Ishikawa (cell line): ENCODE data around the gene WDR72.

ENCODE experiments used
- EGR1 ChIP-seq: IDR thresholded peaks from 2 replicates; pipeline ENCODE4 v1.6.1; 2012
- EP300 ChIP-seq: IDR thresholded peaks from 2 replicates; pipeline ENCODE4 v1.6.1; 2012; ENCODE audit warnings: borderline replicate concordance
- TAF1 ChIP-seq: IDR thresholded peaks from 2 replicates; pipeline ENCODE4 v1.6.1; 2012; ENCODE audit warnings: low read depth, mild to moderate bottlenecking

DNA sequence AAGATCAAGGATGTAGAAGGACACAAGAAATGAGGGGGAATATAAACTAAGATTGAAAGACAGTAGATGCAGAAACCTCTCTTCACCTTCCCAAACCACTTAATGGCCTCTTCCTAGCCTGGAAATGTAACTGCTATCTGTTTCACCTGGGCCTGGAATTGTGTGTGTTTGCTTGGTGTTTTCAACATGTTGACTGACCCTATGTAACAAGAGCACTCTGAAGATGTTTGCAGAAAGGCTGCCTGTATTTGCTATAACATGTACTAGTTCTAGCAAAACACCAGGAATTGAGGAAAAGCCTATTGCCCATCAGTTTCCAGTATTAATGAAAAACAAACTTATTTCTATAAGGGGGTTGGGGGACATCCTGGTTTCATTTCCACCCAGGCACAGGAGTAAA lies 248.3 kb downstream of the WDR72 start:
- TF ChIP-seq EP300 (no peak), TAF1 (no peak), EGR1 (no peak)
